Measurements from ENCODE around the gene ASB13.

DNA sequence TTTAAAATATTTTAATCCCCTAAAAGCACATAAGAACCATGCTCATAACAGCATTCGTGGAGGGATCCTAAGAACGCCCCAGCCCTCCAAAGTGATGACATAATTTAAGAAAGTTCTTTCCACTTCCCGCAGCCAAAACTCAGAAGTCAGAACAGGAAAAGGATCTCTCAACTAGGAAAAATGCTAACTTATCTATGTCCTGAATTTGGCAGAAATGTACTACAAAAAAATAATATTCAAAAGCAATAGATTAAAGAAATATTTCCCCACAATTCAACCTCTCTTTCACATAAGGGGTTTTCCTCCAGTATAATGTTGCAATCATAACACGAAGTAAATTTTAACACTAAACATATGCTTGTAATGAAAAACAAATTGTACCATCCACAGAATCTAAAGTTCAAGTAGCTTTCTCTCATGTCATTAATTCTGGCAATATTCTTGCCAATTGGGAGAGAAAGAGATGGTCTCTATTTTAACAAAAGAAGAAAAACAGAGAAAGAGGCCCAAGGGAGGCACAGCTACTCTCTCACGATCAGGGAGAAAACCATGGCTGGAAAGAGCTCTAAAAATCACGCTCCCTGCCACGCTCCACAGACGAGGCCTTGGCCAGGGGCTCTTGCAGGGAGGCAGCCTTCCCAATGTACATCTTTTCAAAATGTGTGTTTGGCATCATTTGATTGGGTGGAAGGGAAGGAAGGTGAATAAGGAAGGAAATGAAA is 22.9 kb downstream of the ASB13 start:
- TF ChIP-seq ZNF274 (IDR thresholded peaks at IDR 0.05; ENCODE audit: low read depth, low read length) (no peak), YY1 (IDR thresholded peaks at IDR 0.05; ENCODE audit: insufficient read depth, insufficient read length) (no peak)
